ENCODE data around the gene ESRRA. TPM values are rescaled to one million over a fixed set of nuclear protein-coding genes. Genes with fewer than 3 reads are reported as not detected.

Gene ESRRA
- total and polyA plus RNA-seq, 2 of the 13 experiments (the other 11 are each of a cell fraction or from before 2014, with no cell fraction given) = 18.1 to 36.3 TPM

- Histone ChIP-seq H3K4me3 (replicated peaks in 1 of 3; ENCODE audit: insufficient read depth in 1 of 3, low read depth in 2 of 3, low read length in 3 of 3) (no peak overlapping the region), H2AFZ (ENCODE audit: low read length) (no peak overlapping the region), H4K20me1 (ENCODE audit: insufficient read depth, low read length) (no peaks in the 10 kb centered on the region), H3K9ac (ENCODE audit: insufficient read depth, low read depth, low read length) (no peak overlapping the region), H3K9me3 (ENCODE audit: low read length) (no peaks in the 10 kb centered on the region), H3K79me2 (ENCODE audit: insufficient read depth, low read length) (no peaks in the 10 kb centered on the region), H3K36me3 (replicated peaks in 1 of 2; ENCODE audit: control insufficient read depth in 1 of 2, insufficient read depth in 2 of 2, low read length in 2 of 2) (peaks cover 1 to 15% of the 10 kb centered on the region in 2 experiments; a peak in 1 of 5 replicates), H3K4me1 (ENCODE audit: insufficient read depth, low read length) (peaks cover 6% of the 10 kb centered on the region), H3K4me2 (ENCODE audit: low read depth, low read length) (no peak overlapping the region), H3K27me3 (ENCODE audit: control insufficient read depth in 1 of 2, insufficient read depth in 2 of 2, low read length in 2 of 2) (peaks cover 0 to 3% of the 10 kb centered on the region in 2 experiments; a peak in 1 of 5 replicates), H3K27ac (ENCODE audit: extremely low read length, insufficient read depth, low read length) (no peak overlapping the region)
- FAIRE-seq = no peak
- TF ChIP-seq, protein P1, sequence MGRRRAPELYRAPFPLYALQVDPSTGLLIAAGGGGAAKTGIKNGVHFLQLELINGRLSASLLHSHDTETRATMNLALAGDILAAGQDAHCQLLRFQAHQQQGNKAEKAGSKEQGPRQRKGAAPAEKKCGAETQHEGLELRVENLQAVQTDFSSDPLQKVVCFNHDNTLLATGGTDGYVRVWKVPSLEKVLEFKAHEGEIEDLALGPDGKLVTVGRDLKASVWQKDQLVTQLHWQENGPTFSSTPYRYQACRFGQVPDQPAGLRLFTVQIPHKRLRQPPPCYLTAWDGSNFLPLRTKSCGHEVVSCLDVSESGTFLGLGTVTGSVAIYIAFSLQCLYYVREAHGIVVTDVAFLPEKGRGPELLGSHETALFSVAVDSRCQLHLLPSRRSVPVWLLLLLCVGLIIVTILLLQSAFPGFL (CRISPR knock-in tag; IDR thresholded peaks at IDR 0.05) = no peak
- TF ChIP-seq POGZ (CRISPR knock-in tag; IDR thresholded peaks at IDR 0.05) (no peak), HNF4A (CRISPR knock-in tag; IDR thresholded peaks at IDR 0.05) (no peak), MXD4 (CRISPR knock-in tag; IDR thresholded peaks at IDR 0.05) (no peak), GATAD1 (CRISPR knock-in tag; IDR thresholded peaks at IDR 0.05) (no peak), ELF1 (CRISPR knock-in tag; IDR thresholded peaks at IDR 0.05) (no peak), KDM5B (CRISPR knock-in tag; IDR thresholded peaks at IDR 0.05; ENCODE audit: borderline replicate concordance) (no peak), KLF15 (CRISPR knock-in tag; IDR thresholded peaks at IDR 0.05; ENCODE audit: borderline replicate concordance) (no peak), ATF3 (CRISPR knock-in tag; IDR thresholded peaks at IDR 0.05) (no peak)
- no peak for DNase-seq (ENCODE audit: low spot score)
- intact Hi-C loops (cut with micrococcal nuclease; ENCODE audit: unreplicated experiment) = no loop called here
- in situ Hi-C loops (cut with HindIII; ENCODE audit: extremely low pct_ligation_motif_present, low pct_unique_long_range_greater_than_20kb) = no loop called here
- no peak for ATAC-seq
- 62% methylated on average over 11 of the region's 11 CpGs for WGBS (ENCODE audit: low lambda C conversion rate)
- no TSS peak for BruUV-seq (replicated peaks)
- CTCF ChIA-PET (ENCODE audit: low intra/inter-chr PET ratio, low total read pairs) = no interaction called here
- POLR2A ChIA-PET = no interaction called here
Observed at GRCh38 chr11:64324692-64325469, 19.6 kb downstream of the ESRRA start.
